T-helper 2 cell treated with Interferon-gamma antibody and Interleukin-4, amounts not matched to agents 5 μg/mL and 100 μg/mL, for 36 hours (primary cell): ENCODE results near the gene HJURP.

Source experiments
- DNase-seq: peaks from one replicate; pipeline ENCODE4 v3.0.0; 2021; ENCODE audit warnings: low spot score
- H3K27ac Mint-ChIP-seq: one replicate; pipeline ENCODE4 v1.8.0; 2021; ENCODE audit warnings: mild to moderate bottlenecking, mixed read lengths
- H3K27me3 Mint-ChIP-seq: one replicate; pipeline ENCODE4 v1.8.0; 2021; ENCODE audit warnings: low read depth, mixed read lengths
- H3K36me3 Mint-ChIP-seq: one replicate; pipeline ENCODE4 v1.8.0; 2021; ENCODE audit warnings: low read depth, mixed read lengths
- H3K4me1 Mint-ChIP-seq: one replicate; pipeline ENCODE4 v1.8.0; 2021; ENCODE audit warnings: low read depth, mixed read lengths
- H3K4me3 Mint-ChIP-seq: one replicate; pipeline ENCODE4 v1.8.0; 2022; ENCODE audit warnings: mild to moderate bottlenecking, moderate library complexity, mixed read lengths
- H3K9me3 Mint-ChIP-seq: one replicate; pipeline ENCODE4 v1.8.0; 2021; ENCODE audit warnings: mixed read lengths

HJURP gene

DNA sequence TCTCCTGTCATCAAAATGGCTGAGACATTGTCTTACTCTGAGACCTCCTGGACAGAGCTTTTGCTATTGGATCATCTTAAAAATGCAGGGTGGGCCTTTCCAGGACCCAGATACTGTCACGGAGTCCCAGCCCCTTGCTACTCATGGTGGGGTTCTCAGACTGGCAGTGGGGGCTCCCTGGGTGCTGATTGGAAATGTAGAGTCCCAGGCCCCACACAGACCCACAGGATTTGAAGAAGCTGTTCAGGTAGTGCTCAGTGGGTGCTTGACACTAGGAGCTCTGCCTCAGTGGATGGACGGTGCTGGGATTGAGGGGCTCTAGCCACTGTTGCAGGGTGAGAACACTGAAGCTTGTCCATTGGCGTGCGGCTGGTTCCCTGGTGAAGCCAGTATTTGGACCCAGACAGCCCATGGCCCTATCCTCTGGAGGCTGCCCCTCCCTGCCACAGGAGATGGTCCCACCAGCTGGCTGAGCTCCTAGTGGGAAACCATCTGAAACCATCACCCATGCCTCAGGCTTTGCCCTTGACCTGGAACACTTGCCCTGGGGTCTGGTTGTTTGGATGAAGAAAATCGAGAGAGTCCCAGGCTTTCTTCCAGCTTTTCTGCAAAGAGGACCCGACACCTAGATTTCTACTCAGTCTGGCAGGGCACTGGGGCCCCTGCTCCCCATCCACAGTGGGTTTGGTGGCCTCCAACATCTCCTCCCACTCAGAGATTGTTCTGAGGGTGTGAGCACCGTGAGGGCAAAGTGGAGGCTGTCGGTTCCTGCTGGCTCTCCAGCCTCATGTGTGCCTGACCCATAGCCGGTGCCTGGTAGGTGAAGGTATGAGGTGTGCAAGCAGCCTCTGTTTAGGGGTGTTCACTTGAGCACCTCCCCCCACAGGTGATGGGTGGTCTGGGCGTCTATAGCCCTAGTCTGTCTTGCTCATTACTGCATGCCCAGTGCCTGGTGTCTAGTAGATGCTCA is 46.1 kb downstream of the HJURP start:
- DNase-seq = no peak
- Mint-ChIP-seq H3K4me1 (no peaks in the 10 kb centered on the region), H3K36me3 (no peaks in the 10 kb centered on the region)

DNA sequence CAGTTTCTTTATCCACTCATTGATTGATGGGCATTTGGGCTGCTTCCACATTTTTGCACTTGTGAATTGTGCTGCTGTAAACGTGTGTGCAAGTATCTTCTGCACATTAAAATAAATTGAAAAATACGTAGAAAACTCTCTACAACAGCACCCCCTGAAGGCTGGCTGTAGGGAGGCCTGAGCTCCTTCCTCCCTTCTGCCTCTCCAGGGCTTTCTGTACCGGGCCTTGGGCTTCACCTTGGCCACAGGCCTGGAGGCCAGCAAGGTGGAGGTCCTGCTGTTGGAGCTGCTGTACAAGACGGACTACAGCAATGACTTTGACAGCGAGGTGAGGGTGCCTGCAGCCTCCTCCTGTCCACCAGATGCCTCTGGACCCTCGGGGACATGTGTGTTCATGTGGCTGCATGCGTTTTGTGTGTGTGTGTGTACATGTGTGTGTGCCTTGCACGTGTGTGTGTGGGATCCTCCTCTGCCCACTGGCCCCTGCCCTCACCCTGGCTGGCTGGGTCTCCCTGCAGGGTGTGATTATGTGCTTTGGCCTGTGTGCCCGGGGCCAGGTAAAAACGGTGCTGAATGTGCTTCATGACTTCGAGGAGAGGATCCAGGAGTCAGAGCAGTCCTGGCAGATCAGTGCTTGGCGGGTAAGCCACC is 47.0 kb downstream of the HJURP start:
- H3K36me3 Mint-ChIP-seq = no peaks in the 10 kb centered on the region
- H3K27me3 Mint-ChIP-seq = peaks cover 4% of the 10 kb centered on the region
- H3K9me3 Mint-ChIP-seq = no peaks in the 10 kb centered on the region
- no peaks in the 10 kb centered on the region for H3K4me1 Mint-ChIP-seq
- no peak overlapping the region for H3K27ac Mint-ChIP-seq
- no peak overlapping the region for H3K4me3 Mint-ChIP-seq
- DNase-seq = no peak

More for the DNA sequence above, 46.1 kb downstream of the HJURP start:
- Mint-ChIP-seq H3K4me3 (no peak overlapping the region), H3K27ac (no peak overlapping the region), H3K9me3 (no peaks in the 10 kb centered on the region), H3K27me3 (peaks cover 4% of the 10 kb centered on the region)

DNA sequence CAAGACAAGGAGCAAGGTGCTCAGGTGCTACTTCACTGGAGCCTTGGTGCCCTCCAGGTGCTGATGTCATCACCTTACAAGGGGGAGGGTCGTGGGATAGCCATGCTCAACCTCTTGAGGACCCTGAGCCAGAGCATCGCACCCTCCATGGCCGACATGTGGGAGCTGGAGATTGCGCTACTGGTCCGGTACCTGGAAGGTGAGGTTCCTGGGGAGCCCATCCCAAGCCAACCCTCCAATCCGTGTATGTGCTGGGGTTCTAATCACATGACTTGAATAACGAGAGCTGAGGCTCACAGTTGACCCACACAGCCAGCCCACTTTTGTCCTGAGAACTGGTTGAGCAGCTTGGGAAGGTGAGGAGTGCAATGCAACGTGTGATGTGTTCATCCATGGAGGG is 50.3 kb downstream of the HJURP start:
- DNase-seq = no peak
- no peak overlapping the region for H3K27ac Mint-ChIP-seq
- H3K27me3 Mint-ChIP-seq = peaks cover 4% of the 10 kb centered on the region
- no peaks in the 10 kb centered on the region for H3K9me3 Mint-ChIP-seq
- no peak overlapping the region for H3K4me3 Mint-ChIP-seq
- no peaks in the 10 kb centered on the region for H3K4me1 Mint-ChIP-seq
- no peaks in the 10 kb centered on the region for H3K36me3 Mint-ChIP-seq

DNA sequence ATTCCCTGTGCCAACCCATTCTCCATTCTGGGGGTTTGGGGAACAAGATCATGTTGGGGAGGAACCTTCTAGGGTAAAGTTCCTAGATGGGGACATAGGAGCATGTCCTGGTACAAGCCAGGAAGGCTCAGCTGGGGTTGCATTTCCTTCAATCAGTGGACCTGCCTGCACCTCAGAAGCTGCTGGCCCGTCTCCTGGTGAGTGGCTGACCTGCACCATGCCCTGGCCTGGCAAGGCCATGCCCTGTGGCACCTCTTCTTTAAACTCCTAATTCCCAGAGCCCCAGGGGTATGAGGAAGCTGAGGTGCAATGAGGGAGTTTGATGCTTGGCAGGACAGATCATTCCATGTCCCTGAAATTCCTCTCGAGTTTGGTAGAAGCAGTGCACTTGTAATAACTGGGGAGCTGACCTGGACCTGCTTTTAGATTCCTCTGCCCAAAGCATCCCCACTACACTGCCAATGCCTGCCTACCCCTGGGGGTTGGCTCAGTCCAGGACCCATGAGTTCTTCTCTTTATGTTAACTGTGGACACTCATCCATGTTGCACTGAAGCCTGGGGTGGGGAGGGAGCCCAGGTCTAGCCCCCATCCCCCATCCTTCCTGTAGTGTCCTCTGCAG is 50.9 kb downstream of the HJURP start:
- DNase-seq = no peak
- H3K27me3 Mint-ChIP-seq = peaks cover 4% of the 10 kb centered on the region

DNA sequence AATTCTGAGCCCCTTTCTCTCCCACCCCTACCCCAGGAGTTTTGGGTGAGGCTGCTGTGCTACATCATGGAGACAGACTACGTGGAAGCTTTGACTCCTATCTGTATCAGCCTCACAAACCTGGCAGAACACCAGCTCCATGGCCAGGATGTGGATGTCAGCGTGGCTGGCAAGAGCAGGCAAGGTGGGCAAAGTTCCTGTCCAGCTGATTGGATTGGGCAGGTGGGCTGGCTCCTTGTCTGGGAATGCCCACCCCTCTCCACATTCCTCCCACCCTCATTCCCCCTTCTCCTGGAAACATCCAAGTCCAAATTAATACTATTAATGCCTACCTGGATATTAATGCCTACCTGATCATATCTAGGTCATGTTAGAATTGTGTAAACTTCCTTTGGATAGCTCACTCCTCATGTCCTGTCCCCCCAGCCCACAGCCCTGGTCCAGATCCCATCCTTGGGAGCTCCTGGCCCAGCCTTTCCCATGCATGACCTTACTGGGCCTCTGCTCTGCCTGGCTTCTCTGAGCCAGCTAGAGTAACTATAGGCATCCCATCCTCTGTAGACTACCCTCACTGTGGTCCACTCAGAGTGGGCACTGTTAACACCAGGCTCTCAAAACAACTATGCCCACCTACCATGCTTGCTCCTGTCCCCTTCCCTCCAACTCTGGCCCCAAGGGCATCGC is 52.1 kb downstream of the HJURP start:
- Mint-ChIP-seq H3K4me3 (no peak overlapping the region), H3K9me3 (no peaks in the 10 kb centered on the region), H3K4me1 (no peaks in the 10 kb centered on the region), H3K27me3 (peaks cover 4% of the 10 kb centered on the region), H3K27ac (no peak overlapping the region), H3K36me3 (no peaks in the 10 kb centered on the region)
- no peak for DNase-seq

More for the DNA sequence above, 50.9 kb downstream of the HJURP start:
- no peaks in the 10 kb centered on the region for H3K4me1 Mint-ChIP-seq
- no peak overlapping the region for H3K4me3 Mint-ChIP-seq
- H3K27ac Mint-ChIP-seq = no peak overlapping the region
- no peaks in the 10 kb centered on the region for H3K9me3 Mint-ChIP-seq
- H3K36me3 Mint-ChIP-seq = no peaks in the 10 kb centered on the region

DNA sequence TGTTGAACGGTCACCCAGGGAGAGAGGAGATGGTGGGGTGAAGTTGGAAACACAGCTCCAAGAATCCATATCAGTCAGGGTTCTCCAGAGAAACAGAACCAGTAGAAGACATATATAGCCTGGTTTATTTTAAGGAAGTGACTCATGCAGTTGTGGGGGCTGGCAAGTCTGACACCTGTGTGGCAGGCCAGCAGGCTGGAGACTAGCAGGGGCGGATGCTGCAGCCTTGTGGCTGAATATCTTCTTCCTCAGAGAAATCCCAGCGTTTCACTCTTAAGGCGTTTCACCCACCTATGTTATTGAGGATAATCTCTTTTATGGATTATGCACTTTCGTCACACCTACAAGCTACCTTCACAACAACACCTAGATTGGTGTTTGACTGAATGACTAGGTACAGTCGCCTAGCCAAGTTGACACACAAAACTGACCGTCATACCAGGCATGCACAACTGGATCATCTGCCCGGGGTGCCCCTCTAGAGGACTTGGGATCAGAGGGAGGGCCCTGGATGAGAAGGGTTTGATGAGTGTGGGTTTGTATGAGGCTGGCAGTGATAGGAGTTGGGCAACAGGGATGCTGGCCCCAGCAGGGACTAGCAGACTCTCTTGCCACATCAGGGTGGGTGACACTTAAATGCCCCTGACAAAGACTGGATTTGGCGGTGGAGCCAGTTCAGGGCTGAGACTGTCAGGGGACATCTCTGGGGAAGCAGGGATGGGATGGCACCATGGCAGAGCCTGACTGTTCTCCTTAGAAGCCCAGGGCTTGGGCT is 52.8 kb downstream of the HJURP start:
- DNase-seq = no peak
- Mint-ChIP-seq H3K9me3 (no peaks in the 10 kb centered on the region), H3K27me3 (peaks cover 4% of the 10 kb centered on the region), H3K27ac (no peak overlapping the region), H3K4me3 (no peak overlapping the region), H3K36me3 (no peaks in the 10 kb centered on the region), H3K4me1 (no peaks in the 10 kb centered on the region)

DNA sequence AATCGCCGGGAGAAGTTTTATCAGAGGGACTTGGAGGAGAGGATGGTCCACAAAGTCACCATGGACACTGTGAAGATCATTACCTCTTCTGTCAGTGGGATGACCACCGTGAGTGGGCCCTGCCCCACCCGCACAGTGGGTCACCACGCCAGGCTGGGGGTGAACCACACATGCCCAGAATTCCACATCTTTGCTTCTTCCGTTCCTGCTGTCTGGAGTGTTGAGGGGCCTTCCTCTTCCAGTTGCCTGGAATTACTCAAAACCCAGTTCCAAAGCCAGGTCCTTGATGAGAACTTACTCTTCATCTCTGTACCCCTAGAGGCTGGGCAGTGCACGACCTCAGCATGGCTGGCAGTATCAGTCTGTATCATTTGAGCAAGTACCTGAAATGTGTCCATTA is 54.1 kb downstream of the HJURP start:
- Mint-ChIP-seq H3K36me3 (no peaks in the 10 kb centered on the region), H3K27me3 (peaks cover 4% of the 10 kb centered on the region), H3K9me3 (no peaks in the 10 kb centered on the region), H3K27ac (no peak overlapping the region), H3K4me1 (no peaks in the 10 kb centered on the region), H3K4me3 (no peak overlapping the region)
- DNase-seq = no peak

DNA sequence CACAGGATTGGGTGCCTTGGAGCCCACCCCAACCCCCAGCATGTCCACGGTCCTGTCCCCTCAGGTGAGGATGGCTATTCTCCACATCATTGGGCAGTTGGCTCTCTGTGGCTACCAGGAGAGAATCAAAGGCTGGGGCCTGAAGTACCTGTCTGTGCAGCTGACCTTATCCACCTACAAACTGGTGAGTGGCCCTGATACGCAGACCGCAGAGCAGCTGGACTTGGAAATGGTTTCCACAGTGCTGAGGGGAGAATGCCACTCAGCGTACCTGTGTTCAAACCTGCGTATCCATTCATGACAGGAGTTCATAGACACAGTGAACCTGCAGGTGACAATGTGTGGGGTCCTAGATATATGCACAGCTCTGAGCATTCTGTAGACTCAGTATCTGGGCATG is 54.6 kb downstream of the HJURP start:
- no peak overlapping the region for H3K27ac Mint-ChIP-seq
- no peak for DNase-seq
- no peak overlapping the region for H3K4me3 Mint-ChIP-seq
- no peaks in the 10 kb centered on the region for H3K4me1 Mint-ChIP-seq
- peaks cover 4% of the 10 kb centered on the region for H3K27me3 Mint-ChIP-seq
- no peaks in the 10 kb centered on the region for H3K9me3 Mint-ChIP-seq
- H3K36me3 Mint-ChIP-seq = no peaks in the 10 kb centered on the region

DNA sequence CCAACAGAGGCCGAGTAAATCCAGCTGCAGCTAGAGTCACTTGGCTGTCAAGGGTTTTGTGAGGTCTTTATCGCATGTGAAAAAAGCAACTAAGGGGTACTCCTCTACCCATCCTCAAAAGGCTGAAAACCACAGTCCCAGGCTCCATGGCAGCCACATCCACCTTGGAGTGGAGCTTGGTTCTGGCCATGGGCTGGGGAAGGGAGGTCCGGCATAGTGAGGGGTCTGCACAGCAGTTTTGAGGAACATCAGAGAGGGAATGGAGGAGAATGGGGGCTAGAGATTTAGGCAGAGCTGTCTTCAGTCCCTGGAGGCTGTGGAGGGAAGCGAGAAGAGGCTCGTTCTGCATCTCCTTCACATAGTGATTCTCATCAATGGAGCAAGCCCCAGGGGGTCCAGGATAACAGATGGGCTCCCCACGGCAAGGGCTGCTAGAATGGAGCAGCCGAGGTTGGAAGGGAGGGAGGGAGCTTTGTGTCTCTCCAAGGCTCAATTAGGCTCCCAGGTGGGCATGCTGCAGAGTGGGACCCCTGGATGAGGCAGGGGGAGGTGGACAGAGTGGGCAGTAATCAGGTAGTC is 55.2 kb downstream of the HJURP start:
- Mint-ChIP-seq H3K9me3 (no peaks in the 10 kb centered on the region), H3K27me3 (peaks cover 1% of the 10 kb centered on the region), H3K4me3 (no peak overlapping the region), H3K4me1 (no peaks in the 10 kb centered on the region), H3K36me3 (no peaks in the 10 kb centered on the region), H3K27ac (no peak overlapping the region)
- DNase-seq = no peak

DNA sequence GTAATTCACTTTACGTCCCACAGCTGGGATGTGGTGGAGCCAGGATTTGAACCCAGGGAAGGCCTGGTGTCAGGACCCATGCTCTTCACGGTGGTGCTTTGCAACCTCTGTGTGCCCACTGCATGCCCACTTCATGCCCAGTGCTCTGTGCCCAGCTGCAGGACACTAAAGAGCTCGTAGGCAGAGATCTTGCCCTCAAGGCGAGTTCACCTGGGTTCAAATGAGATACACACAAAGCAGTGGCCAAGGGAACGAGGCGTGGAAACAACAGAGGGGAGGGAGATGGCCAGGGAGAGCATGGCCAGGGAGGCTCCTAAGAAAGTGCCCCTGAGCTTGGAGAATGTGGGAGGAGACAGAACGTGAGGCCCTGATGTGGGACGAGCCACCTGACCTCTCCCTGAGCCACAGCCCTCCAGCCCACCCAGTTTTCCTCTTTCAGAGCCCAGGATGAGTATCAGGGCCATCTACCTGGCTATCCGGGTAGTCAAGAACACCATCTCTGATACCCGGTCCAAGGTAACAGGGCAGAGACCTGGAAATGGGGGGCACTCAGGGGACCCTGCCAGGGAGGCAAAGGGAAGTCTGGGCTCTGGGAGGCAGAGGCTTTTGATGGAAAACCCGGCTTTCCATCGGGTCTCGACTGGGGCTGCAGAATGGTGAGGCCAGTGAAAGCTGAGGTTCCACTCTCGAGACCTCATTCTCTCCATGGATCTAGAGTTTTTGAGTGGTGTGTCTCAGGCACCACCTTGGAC is 55.8 kb downstream of the HJURP start:
- Mint-ChIP-seq H3K36me3 (no peaks in the 10 kb centered on the region), H3K9me3 (no peaks in the 10 kb centered on the region), H3K27ac (no peak overlapping the region), H3K4me1 (no peaks in the 10 kb centered on the region), H3K4me3 (no peak overlapping the region), H3K27me3 (no peaks in the 10 kb centered on the region)
- DNase-seq = no peak

DNA sequence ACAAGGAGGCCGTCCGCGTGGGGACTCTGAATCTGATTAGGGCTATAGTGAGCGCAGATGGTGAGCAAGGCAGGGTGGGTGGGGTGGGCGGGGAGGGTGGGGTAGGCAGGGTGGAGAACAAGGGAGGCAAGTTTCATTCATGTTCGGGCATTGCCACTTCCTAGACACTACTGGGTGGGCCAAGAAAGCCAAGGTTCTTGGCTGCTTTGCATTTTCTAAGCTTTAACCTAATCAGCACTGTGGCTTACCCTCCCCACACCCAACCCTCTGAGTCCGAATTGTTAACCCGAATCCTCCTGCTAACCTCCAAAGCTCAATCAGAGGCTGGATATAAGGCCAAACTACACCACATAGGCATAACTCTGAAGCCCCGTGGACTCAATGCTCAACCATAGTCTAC is 58.1 kb downstream of the HJURP start:
- Mint-ChIP-seq H3K36me3 (no peaks in the 10 kb centered on the region), H3K27me3 (no peaks in the 10 kb centered on the region), H3K27ac (no peak overlapping the region), H3K4me1 (no peaks in the 10 kb centered on the region), H3K9me3 (no peaks in the 10 kb centered on the region), H3K4me3 (no peak overlapping the region)
- DNase-seq = no peak

DNA sequence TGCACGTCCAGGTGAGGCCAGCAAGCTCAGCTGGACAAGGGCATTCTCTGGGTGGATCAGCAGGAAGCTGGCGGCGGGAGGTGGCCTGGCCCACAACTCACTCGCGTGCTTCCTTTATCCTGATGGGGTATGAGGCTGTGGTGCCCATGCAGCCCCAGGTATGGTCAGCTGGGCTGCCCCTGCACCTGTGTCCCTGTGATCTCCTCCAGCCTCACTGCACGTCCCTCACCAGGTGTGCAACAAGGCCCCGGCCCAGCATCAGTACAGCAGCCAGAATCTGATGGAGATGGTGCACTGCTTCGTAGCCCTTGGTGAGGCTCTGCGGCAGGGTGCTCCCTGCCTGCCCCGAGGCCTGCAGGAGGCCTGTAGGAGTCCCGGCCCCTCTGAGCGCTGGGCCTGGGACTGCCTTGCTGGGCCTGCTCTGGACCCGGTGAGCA is 58.6 kb downstream of the HJURP start:
- Mint-ChIP-seq H3K27me3 (no peaks in the 10 kb centered on the region), H3K9me3 (no peaks in the 10 kb centered on the region), H3K4me1 (no peaks in the 10 kb centered on the region), H3K27ac (no peak overlapping the region), H3K4me3 (no peak overlapping the region), H3K36me3 (no peaks in the 10 kb centered on the region)
- no peak for DNase-seq
